Kidney epithelial cell (primary cell): Measurements from ENCODE around the gene DISC1. TPM values are rescaled to one million over a fixed set of nuclear protein-coding genes. Genes with fewer than 3 reads are reported as not detected.

Experiments
- DNase-seq: peaks from one replicate; pipeline ENCODE4 v3.0.0-alpha.2; 2010; ENCODE audit warnings: low read depth
- H3K27me3 ChIP-seq: 2 replicates; pipeline ENCODE4 v1.6.0; 2011; ENCODE audit warnings: low read length; ENCODE audit not compliant: control insufficient read depth, insufficient read depth
- H3K36me3 ChIP-seq: 2 replicates; pipeline ENCODE4 v1.5.1; 2011; ENCODE audit warnings: low read length; ENCODE audit not compliant: control insufficient read depth, insufficient read depth
- H3K4me3 ChIP-seq: 2 replicates; pipeline ENCODE4 v1.5.1; 2011; ENCODE audit warnings: low read depth, mild to moderate bottlenecking, control low read depth, low read length
- CTCF ChIP-seq: IDR thresholded peaks from 2 replicates; pipeline ENCODE4 v1.5.1; 2011; ENCODE audit warnings: mild to moderate bottlenecking, moderate library complexity, low read length, control low read depth, inconsistent platforms; ENCODE audit not compliant: insufficient read depth, poor library complexity, severe bottlenecking
- total RNA-seq: library from RNA; depleted of rRNA; stranded (reverse); fragments of >200 nt; gene quantifications from 2 replicates; pipeline ENCODE4 v1.2.3, GENCODE V29; 2015

The DISC1 gene
- total RNA-seq, 1 donor from 2014 or later = 5.8 TPM

- Histone ChIP-seq H3K36me3 (no peaks in the 10 kb centered on the region), H3K27me3 (no peaks in the 10 kb centered on the region), H3K4me3 (no peak overlapping the region)
- no peak for TF ChIP-seq CTCF
- no peak for DNase-seq
Measured at GRCh38 chr1:231602673-231602984, 24.0 kb upstream of the DISC1 start.

- TF ChIP-seq CTCF = peak; percentile 63
- no peak for DNase-seq
- Histone ChIP-seq H3K36me3 (no peaks in the 10 kb centered on the region), H3K4me3 (peak overlapping the region; percentile 38), H3K27me3 (no peaks in the 10 kb centered on the region)
Measured at GRCh38 chr1:231603598-231604275, 22.9 kb upstream of the DISC1 start.

- TF ChIP-seq CTCF = no peak
- Histone ChIP-seq H3K4me3 (no peak overlapping the region), H3K36me3 (no peaks in the 10 kb centered on the region), H3K27me3 (no peaks in the 10 kb centered on the region)
- DNase-seq = no peak
Measured at GRCh38 chr1:231604276-231604621, 22.3 kb upstream of the DISC1 start.

- Histone ChIP-seq H3K27me3 (no peaks in the 10 kb centered on the region), H3K36me3 (no peaks in the 10 kb centered on the region), H3K4me3 (no peak overlapping the region)
- TF ChIP-seq CTCF = no peak
- DNase-seq = no peak
Measured at GRCh38 chr1:231605149-231606100, 21.2 kb upstream of the DISC1 start.

- no peak for DNase-seq
- Histone ChIP-seq H3K4me3 (no peak overlapping the region), H3K36me3 (no peaks in the 10 kb centered on the region), H3K27me3 (no peaks in the 10 kb centered on the region)
- TF ChIP-seq CTCF = no peak
Measured at GRCh38 chr1:231606712-231607111, 19.9 kb upstream of the DISC1 start.
